ENCODE data around the gene HPSE2.

DNA sequence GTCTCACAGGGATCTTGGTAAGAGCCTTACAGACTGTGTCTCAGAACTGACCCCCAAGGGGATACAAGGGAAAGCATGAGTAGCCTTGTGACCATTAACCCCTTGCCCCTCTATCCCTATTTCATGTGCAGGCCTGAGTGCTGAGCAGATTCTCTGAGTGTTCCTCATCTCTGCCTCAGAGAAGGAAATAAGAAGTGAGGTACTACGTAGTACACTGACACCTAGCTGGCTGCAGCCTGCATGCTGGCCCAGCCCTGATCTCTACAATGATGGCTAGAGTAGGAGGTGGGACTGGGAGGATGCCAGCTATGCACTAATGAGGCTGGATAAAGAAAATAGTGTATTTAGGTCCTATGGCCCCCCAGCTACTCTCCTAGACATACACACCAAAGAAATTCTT is 614.0 kb downstream of the HPSE2 start:
- TF ChIP-seq, protein P1, sequence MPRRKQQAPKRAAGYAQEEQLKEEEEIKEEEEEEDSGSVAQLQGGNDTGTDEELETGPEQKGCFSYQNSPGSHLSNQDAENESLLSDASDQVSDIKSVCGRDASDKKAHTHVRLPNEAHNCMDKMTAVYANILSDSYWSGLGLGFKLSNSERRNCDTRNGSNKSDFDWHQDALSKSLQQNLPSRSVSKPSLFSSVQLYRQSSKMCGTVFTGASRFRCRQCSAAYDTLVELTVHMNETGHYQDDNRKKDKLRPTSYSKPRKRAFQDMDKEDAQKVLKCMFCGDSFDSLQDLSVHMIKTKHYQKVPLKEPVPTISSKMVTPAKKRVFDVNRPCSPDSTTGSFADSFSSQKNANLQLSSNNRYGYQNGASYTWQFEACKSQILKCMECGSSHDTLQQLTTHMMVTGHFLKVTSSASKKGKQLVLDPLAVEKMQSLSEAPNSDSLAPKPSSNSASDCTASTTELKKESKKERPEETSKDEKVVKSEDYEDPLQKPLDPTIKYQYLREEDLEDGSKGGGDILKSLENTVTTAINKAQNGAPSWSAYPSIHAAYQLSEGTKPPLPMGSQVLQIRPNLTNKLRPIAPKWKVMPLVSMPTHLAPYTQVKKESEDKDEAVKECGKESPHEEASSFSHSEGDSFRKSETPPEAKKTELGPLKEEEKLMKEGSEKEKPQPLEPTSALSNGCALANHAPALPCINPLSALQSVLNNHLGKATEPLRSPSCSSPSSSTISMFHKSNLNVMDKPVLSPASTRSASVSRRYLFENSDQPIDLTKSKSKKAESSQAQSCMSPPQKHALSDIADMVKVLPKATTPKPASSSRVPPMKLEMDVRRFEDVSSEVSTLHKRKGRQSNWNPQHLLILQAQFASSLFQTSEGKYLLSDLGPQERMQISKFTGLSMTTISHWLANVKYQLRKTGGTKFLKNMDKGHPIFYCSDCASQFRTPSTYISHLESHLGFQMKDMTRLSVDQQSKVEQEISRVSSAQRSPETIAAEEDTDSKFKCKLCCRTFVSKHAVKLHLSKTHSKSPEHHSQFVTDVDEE (CRISPR knock-in tag; IDR thresholded peaks at IDR 0.05), result no peak
- TF ChIP-seq ZNF70 (CRISPR knock-in tag; IDR thresholded peaks at IDR 0.05) (no peak), ZNF8 (CRISPR knock-in tag; IDR thresholded peaks at IDR 0.05) (no peak)
